Kidney epithelial cell (primary cell): ENCODE results near the gene FBLL1. TPM values are rescaled to one million over a fixed set of nuclear protein-coding genes. Genes with fewer than 3 reads are reported as not detected.
"Not testable (repeated sequence)": the region's sequence is repeated elsewhere in the genome, so short reads cannot be mapped to it uniquely, and the experiment has no call there.

Experiments used
- DNase-seq: peaks from one replicate; pipeline ENCODE4 v3.0.0-alpha.2; 2010; ENCODE audit warnings: low read depth
- H3K27me3 ChIP-seq: 2 replicates; pipeline ENCODE4 v1.6.0; 2011; ENCODE audit warnings: low read length; ENCODE audit not compliant: control insufficient read depth, insufficient read depth
- H3K36me3 ChIP-seq: 2 replicates; pipeline ENCODE4 v1.5.1; 2011; ENCODE audit warnings: low read length; ENCODE audit not compliant: control insufficient read depth, insufficient read depth
- H3K4me3 ChIP-seq: 2 replicates; pipeline ENCODE4 v1.5.1; 2011; ENCODE audit warnings: low read depth, mild to moderate bottlenecking, control low read depth, low read length
- CTCF ChIP-seq: IDR thresholded peaks from 2 replicates; pipeline ENCODE4 v1.5.1; 2011; ENCODE audit warnings: mild to moderate bottlenecking, moderate library complexity, low read length, control low read depth, inconsistent platforms; ENCODE audit not compliant: insufficient read depth, poor library complexity, severe bottlenecking
- total RNA-seq: library from RNA; depleted of rRNA; stranded (reverse); fragments of >200 nt; gene quantifications from 2 replicates; pipeline ENCODE4 v1.2.3, GENCODE V29; 2015

Gene FBLL1
- total RNA-seq, 1 donor from 2014 or later, result 0.84 TPM

DNA sequence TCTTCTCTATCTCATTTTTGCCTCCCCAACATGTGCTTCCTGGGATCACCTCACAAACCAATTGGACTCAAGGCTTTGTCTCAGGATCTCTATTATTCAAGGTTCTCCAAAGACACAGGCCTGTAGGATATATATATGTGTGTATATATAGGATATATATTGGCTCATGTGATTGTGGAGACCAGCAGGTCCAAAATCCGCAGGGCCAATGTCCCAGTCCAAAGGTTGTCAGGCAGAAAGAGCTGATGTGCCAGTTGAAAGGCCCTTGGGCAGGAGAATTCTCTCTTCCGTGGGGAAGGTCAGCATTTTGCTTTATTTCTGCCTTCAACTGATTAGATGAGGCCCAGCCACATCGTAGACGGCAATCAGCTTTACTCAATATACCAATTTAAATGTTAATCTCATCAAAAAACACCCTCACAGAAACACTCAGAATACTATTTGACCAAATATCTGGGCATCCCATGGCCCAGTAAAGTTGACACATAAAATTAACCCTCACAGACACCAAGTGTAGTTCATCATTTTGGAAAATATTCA lies 1.3 kb upstream of the FBLL1 start:
- DNase-seq, result no peak
- Histone ChIP-seq H3K4me3 (no peak overlapping the region), H3K36me3 (no peaks in the 10 kb centered on the region), H3K27me3 (peaks cover 20% of the 10 kb centered on the region)
- TF ChIP-seq CTCF, result no peak

DNA sequence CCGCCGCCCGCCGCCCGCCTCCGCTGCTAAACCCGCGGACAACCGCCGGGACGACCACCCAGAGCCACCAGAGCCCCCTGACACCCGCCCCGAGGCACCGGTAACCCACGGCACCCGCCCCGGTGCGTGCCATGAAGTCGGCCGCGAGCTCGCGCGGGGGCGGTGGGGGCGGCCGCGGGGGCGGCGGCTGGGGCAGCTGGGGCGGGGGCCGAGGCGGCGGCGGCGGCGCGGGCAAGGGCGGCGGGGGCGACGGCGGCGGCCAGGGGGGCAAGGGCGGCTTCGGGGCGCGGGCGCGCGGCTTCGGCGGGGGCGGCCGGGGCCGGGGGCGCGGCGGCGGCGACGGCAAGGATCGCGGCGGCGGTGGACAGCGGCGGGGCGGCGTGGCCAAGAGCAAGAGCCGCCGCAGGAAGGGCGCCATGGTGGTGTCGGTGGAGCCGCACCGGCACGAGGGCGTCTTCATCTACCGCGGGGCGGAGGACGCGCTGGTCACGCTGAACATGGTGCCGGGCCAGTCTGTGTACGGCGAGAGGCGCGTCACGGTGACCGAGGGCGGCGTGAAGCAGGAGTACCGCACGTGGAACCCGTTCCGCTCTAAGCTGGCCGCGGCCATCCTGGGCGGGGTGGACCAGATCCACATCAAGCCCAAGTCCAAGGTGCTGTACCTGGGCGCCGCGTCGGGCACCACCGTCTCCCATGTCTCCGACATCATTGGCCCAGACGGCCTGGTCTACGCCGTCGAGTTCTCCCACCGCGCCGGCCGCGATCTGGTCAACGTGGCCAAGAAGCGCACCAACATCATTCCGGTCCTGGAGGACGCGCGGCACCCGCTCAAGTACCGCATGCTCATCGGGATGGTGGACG lies 499 bp downstream of the FBLL1 start:
- Histone ChIP-seq H3K27me3 (peaks cover 20% of the 10 kb centered on the region), H3K4me3 (peak overlapping the region; percentile 33), H3K36me3 (no peaks in the 10 kb centered on the region)
- no peak for DNase-seq
- no peak for TF ChIP-seq CTCF

GRCh38 chr5:168530621-168531150 lies 1.6 kb downstream of the FBLL1 start:
- no peak for TF ChIP-seq CTCF
- Histone ChIP-seq H3K27me3 (peaks cover 20% of the 10 kb centered on the region), H3K36me3 (no peaks in the 10 kb centered on the region), H3K4me3 (no peak overlapping the region)
- DNase-seq, result no peak

DNA sequence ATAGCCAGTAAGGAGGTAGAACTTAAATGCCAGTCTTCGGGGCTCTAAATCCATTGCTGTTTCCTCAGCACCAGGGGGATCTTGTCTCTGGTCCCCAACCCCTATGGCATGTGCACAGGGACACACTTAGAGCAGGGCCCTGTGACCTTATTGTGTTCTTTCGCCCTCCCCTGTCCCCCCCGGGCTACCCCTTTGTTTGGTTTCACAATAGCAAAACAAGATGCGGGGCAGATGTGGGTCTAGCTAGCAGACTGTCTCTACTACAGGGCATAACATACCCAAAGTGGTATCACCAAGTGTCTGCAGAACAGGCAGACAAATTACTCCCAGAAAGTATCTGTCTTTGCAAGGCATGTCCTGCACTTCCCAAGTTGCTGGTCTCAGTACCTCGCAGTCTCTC lies 2.1 kb downstream of the FBLL1 start:
- no peak for TF ChIP-seq CTCF
- no peak for DNase-seq
- H3K27me3 ChIP-seq, result peaks cover 20% of the 10 kb centered on the region
- no peak overlapping the region for H3K4me3 ChIP-seq
- no peaks in the 10 kb centered on the region for H3K36me3 ChIP-seq

- no peak overlapping the region for H3K4me3 ChIP-seq
- TF ChIP-seq CTCF, result no peak
- peaks cover 20% of the 10 kb centered on the region for H3K27me3 ChIP-seq
- H3K36me3 ChIP-seq, result no peaks in the 10 kb centered on the region
- DNase-seq, result no peak
Observed at GRCh38 chr5:168531987-168532864, 3.1 kb downstream of the FBLL1 start.

- not testable (repeated sequence) for H3K4me3 ChIP-seq, H3K27me3 ChIP-seq, H3K36me3 ChIP-seq, DNase-seq
Observed at GRCh38 chr5:168534351-168534750, 5.2 kb downstream of the FBLL1 start.
